ENCODE data around the gene IGSF3. TPM values are rescaled to one million over a fixed set of nuclear protein-coding genes. Genes with fewer than 3 reads are reported as not detected.

The IGSF3 gene
- total RNA-seq, 4 donors from 2014 or later, result 42.2 to 60.0 (median 55.4) TPM

DNA sequence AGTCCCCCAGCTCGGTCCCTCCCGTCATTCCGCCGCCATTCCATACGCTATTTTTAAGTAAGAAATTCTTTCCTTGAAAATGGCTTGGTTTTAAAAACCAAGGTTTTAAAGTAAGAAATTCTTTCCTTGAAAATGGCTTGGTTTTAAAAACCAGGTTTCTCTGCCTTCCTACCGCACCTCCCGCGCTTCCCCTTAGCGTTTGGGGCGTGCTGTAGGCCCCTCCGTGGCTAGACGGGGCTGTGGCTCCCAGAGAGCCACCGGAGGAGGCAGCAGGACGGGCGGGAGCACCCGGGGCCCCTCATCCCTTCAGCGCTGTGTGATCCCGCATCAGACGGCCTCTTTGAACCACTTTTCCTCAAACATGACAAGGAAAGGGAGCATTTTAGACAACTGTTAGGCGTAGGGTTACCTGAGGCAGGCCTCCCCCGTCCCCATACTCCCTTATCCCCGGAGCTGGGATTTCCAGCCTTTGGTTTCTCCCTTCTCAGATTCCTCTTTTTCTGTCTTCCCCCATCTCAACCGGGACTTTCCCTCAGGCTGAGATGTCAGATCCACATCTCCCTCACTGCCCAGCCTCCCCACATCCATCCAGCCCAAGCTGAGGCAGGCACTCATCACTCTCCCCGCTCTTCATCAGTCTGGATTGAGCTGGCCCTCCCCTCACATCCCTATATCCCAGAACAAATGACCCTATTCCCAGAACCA, 96.2 kb downstream of the IGSF3 start:
- Histone ChIP-seq H3K9me3 (no peaks in the 10 kb centered on the region), H3K36me3 (peaks cover 0 to 21% (median 0%) of the 10 kb centered on the region in 3 donors), H3K27me3 (no peaks in the 10 kb centered on the region), H3K27ac (peak overlapping the region; percentile 96 to 99 (median 98)), H3K4me3 (peak overlapping the region; percentile 72 to 94 (median 85)), H3K4me1 (peaks cover 21 to 53% (median 21%) of the 10 kb centered on the region in 3 donors)
- intact Hi-C loops (cut with DNase I), result loop anchor here (10.0 kb wide), 1 partner anchor 153 kb away; no protein-coding TSS in a partner anchor
- TF ChIP-seq, protein P1, sequence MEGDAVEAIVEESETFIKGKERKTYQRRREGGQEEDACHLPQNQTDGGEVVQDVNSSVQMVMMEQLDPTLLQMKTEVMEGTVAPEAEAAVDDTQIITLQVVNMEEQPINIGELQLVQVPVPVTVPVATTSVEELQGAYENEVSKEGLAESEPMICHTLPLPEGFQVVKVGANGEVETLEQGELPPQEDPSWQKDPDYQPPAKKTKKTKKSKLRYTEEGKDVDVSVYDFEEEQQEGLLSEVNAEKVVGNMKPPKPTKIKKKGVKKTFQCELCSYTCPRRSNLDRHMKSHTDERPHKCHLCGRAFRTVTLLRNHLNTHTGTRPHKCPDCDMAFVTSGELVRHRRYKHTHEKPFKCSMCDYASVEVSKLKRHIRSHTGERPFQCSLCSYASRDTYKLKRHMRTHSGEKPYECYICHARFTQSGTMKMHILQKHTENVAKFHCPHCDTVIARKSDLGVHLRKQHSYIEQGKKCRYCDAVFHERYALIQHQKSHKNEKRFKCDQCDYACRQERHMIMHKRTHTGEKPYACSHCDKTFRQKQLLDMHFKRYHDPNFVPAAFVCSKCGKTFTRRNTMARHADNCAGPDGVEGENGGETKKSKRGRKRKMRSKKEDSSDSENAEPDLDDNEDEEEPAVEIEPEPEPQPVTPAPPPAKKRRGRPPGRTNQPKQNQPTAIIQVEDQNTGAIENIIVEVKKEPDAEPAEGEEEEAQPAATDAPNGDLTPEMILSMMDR (IDR thresholded peaks at IDR 0.05), result no peak
- no peak for TF ChIP-seq POLR2A (IDR thresholded peaks at IDR 0.05)
- no peak for DNase-seq
- 5 to 10% methylated on average over 16 to 22 of the region's 24 CpGs for WGBS, 2 donors

DNA sequence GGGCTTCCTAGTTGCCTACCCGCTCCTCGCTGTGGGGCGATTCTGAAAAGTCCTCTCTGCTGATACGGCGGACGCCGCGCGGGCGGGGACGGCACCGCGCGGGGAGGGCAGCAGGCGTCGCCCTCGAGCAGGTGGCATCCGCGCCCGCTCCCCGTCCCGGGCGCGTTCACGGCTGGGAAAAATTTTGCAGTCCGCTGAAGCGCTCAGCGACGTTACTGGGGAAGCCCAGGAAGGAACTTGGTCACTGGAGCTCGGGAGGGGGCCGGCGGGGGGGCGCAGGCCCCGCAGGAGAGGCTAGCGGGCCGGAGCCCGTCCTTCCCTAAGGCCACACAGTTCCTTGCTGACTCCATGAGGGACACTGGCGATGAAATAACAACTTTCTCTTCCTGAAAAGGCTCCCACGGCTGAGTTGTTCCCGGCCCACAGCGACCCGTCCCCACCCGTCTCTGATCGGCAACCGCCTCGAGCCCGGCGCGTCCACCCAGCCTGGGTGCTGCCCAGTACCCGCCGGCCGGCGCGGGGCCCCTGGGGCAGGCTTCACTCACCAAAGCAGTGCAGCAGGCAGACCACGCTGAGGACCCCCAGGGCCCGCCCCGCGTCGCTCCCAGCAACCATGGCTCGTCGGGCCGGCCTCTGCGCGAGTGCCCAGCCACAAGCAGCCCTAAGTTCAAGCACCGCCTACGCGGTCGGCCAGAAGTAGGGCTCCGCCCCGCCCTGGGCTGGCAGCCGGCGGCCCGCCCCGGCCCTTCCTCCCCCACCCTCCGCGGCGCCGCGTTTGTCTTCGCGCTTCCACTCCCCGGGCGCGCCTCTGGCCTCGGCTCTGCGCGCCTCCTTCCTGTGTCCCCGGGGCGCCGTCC, 96.9 kb downstream of the IGSF3 start, which contains the start of gene CD58:
Gene CD58 (minus strand): TSS at position 669 of the 857 bp plus-strand sequence. CDS start 54 bp downstream, at position 615.
- peak; percentile 53 for DNase-seq
- 0 to 1% methylated on average over 14 to 18 of the region's 90 CpGs for WGBS, 2 donors
- Histone ChIP-seq H3K4me3 (peak within 1 kb of the TSS; percentile 72 to 94 (median 85)), H3K36me3 (peaks cover 0 to 13% (median 0%) of the 10 kb centered on the region in 3 donors), H3K27ac (peak within 1 kb of the TSS; percentile 96 to 99 (median 98)), H3K27me3 (no peaks in the 10 kb centered on the region), H3K9me3 (no peaks in the 10 kb centered on the region), H3K4me1 (peaks cover 21 to 61% (median 21%) of the 10 kb centered on the region in 3 donors)
- TF ChIP-seq, protein P1 (IDR thresholded peaks at IDR 0.05), result peak; percentile 52 to 76 (median 72)
- TF ChIP-seq POLR2A (IDR thresholded peaks at IDR 0.05), result peak in 2 of 4 donors; percentile 59 to 90
- intact Hi-C loops (cut with DNase I), result loop anchor here (10.0 kb wide), 1 partner anchor 154 kb away; no protein-coding TSS in a partner anchor

DNA sequence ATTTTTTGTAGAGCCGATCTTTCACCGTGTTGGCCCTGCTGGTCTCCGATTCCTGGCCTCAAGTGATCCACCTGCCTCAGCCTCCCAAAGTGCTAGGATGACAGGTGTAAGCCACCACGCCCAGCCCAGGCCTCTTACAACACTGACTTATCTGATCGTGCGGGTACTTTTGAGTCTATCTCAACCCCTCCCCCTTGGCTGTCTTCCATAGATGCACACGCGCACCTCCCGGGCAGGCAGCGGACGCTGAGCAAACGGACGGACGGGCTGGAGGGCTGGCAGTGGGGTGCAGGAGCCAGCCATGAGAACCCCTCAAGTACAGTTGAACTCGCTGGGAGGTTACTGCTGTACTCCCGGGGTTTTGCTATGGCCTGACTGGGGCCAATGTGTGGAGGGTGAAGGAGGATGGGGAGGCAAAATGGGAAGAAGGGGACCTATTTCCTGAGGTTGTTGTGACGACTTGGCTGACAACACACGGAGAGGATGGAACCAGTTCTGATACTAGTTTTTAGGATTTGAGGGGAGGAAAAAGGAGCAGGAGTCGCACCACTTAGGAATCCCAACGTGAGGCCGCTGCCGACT, 97.7 kb downstream of the IGSF3 start:
- peaks cover 22 to 68% (median 23%) of the 10 kb centered on the region in 3 donors for H3K4me1 ChIP-seq
- no peaks in the 10 kb centered on the region for H3K9me3 ChIP-seq
- intact Hi-C loops (cut with DNase I), result loop anchor here (10.0 kb wide), 1 partner anchor 155 kb away; no protein-coding TSS in a partner anchor
- no peak for DNase-seq
- peaks cover 0 to 8% (median 0%) of the 10 kb centered on the region in 3 donors for H3K36me3 ChIP-seq
- H3K4me3 ChIP-seq, result peak overlapping the region; percentile 72 to 94 (median 85)
- H3K27ac ChIP-seq, result peak overlapping the region; percentile 96 to 99 (median 98)
- no peak for TF ChIP-seq POLR2A (IDR thresholded peaks at IDR 0.05)
- TF ChIP-seq, protein P1 (IDR thresholded peaks at IDR 0.05), result no peak
- no peaks in the 10 kb centered on the region for H3K27me3 ChIP-seq
- 15 to 20% methylated on average over 16 to 17 of the region's 22 CpGs for WGBS, 2 donors

DNA sequence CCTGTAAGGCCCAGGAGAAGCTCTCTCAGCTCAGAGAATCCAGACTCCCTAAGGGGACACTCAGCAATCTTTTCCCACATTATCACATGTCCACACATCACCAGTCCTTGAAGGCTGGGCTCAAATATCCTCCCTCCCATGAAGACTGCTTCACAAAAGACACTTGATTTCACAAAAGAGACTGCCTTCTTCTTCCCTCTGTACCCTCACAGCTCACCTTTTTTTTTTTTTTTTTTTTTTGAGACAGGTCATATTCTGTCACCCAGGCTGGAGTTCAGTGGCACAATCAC, 98.2 kb downstream of the IGSF3 start:
- peak overlapping the region in 3 of 4 donors; percentile 79 to 94 (median 91) for H3K4me3 ChIP-seq

More for the DNA sequence above, 98.2 kb downstream of the IGSF3 start:
- Histone ChIP-seq H3K27ac (peak overlapping the region in 2 of 4 donors; percentile 98 to 99), H3K4me1 (peaks cover 24 to 69% (median 28%) of the 10 kb centered on the region in 3 donors), H3K36me3 (peaks cover 0 to 8% (median 0%) of the 10 kb centered on the region in 3 donors), H3K27me3 (no peaks in the 10 kb centered on the region), H3K9me3 (no peaks in the 10 kb centered on the region)
- TF ChIP-seq, protein P1 (IDR thresholded peaks at IDR 0.05), result no peak
- TF ChIP-seq POLR2A (IDR thresholded peaks at IDR 0.05), result no peak
- DNase-seq, result no peak
- intact Hi-C loops (cut with DNase I), result no loop called here

Measured in esophagus squamous epithelium (tissue), 5 donors.